Upper lobe of left lung (tissue), 4 donors: ENCODE results near the gene CADM1.

Source experiments
- POLR2A ChIP-seq, 4 donors: fragments of 450-650 bp; IDR thresholded peaks; one replicate each; pipeline ENCODE4 v1.5.1; 2016 to 2017; ENCODE audit warnings: antibody characterized with exemption in 4 of 4, mild to moderate bottlenecking in 2 of 4
- POLR2AphosphoS5 ChIP-seq, 2 donors: sonication (generic); formaldehyde crosslinking; IDR thresholded peaks; one replicate each; pipeline ENCODE4 v1.5.1; 2017; ENCODE audit warnings: antibody characterized with exemption in 2 of 2
- TF ChIP-seq, protein P1 (sequence below), 6 experiments: fragments of 450-650 bp in 4 of 6; fragments of 200-600 bp in 2 of 6; sonication (generic) in 2 of 6; IDR thresholded peaks; one replicate each; pipeline ENCODE4 v1.5.1; 2016 to 2019; ENCODE audit warnings: antibody characterized with exemption in 6 of 6

DNA sequence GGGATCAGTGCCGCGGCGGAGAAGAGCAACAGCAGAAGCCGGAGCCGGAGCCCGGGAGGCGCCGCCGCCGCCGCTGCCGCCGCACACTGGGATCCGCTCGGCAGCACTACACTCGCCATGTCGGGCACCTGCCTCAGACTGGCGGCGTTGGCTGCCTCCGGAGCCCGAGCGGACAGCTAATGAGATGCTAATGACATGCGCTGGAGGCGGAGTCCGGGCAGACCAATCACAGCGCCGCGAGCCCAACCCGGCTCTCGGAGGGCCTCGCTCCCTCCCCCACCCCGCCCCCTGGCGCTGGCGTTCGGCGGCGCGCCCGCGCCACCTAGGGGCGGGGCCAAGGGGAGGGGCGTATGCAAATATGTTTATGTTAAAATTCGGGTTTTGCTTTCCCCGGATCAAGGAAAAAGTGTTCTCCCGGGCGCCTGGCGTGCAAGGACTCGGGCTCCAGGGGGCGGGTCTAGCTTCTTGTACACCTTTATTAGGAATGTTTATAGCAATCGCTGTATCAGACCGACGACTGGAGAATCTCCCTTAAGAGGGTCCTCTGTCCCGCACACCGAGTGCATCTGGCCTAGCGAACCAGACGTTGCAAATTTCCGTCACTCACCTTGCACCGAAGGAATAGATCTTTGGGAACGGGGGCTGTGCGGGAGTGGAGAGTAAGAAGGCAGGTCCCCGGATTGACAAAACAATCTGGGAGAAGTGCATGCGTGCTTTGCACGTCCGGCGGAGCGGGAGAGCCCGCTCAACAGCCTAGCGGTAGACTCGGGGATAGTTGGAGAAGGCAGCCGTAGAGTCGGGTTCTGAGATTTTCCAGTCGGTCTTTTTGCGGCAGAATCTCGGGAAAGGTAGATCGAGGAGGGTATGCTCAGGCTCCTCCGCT, at the start of gene CADM1:
- TF ChIP-seq, protein P1, sequence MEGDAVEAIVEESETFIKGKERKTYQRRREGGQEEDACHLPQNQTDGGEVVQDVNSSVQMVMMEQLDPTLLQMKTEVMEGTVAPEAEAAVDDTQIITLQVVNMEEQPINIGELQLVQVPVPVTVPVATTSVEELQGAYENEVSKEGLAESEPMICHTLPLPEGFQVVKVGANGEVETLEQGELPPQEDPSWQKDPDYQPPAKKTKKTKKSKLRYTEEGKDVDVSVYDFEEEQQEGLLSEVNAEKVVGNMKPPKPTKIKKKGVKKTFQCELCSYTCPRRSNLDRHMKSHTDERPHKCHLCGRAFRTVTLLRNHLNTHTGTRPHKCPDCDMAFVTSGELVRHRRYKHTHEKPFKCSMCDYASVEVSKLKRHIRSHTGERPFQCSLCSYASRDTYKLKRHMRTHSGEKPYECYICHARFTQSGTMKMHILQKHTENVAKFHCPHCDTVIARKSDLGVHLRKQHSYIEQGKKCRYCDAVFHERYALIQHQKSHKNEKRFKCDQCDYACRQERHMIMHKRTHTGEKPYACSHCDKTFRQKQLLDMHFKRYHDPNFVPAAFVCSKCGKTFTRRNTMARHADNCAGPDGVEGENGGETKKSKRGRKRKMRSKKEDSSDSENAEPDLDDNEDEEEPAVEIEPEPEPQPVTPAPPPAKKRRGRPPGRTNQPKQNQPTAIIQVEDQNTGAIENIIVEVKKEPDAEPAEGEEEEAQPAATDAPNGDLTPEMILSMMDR (IDR thresholded peaks at IDR 0.05): peak; percentile 42 to 78 (median 71)
- TF ChIP-seq POLR2A (IDR thresholded peaks at IDR 0.05) (peak in 3 of 4 donors; percentile 66 to 95 (median 87)), POLR2AphosphoS5 (IDR thresholded peaks at IDR 0.05) (peak; percentile 48 to 95)
